GM18519 (cell line): ENCODE results near the gene FAM53C.
"Not testable (repeated sequence)": the region's sequence is repeated elsewhere in the genome, so short reads cannot be mapped to it uniquely, and the experiment has no call there.

ENCODE experiments used
- ATAC-seq: cut with Tn5 transposase; IDR thresholded peaks from one replicate; pipeline ENCODE4 v1.9.1; 2021; ENCODE audit warnings: mild to moderate bottlenecking, moderate library complexity; ENCODE audit not compliant: unreplicated experiment, low FRiP score

FAM53C gene

GRCh38 chr5:138337685-138338410 is at the start of gene FAM53C:
Gene FAM53C, plus strand, starts transcription at chr5:138338266. Its CDS starts 3,070 bp downstream, at chr5:138341336.
- peak; percentile 68 for ATAC-seq

- ATAC-seq, result no peak
Measured at GRCh38 chr5:138289296-138289695, 48.8 kb upstream of the FAM53C start.

GRCh38 chr5:138303372-138303771 is 34.7 kb upstream of the FAM53C start:
- ATAC-seq, result no peak

GRCh38 chr5:138305797-138306196 is 32.3 kb upstream of the FAM53C start:
- ATAC-seq, result no peak

GRCh38 chr5:138315751-138316278 is 22.3 kb upstream of the FAM53C start:
- ATAC-seq, result no peak

GRCh38 chr5:138316355-138316754 is 21.7 kb upstream of the FAM53C start:
- ATAC-seq, result no peak

GRCh38 chr5:138318211-138318610 is 19.9 kb upstream of the FAM53C start:
- ATAC-seq, result not testable (repeated sequence)

- ATAC-seq, result no peak
Measured at GRCh38 chr5:138330813-138331448, 7.1 kb upstream of the FAM53C start.

GRCh38 chr5:138331449-138332368 is 6.4 kb upstream of the FAM53C start, which contains the start of gene CDC25C:
Gene CDC25C, minus strand, starts transcription at chr5:138331804. Its CDS starts 624 bp downstream, at chr5:138331180.
- ATAC-seq, result peak; percentile 96

- no peak for ATAC-seq
Measured at GRCh38 chr5:138334867-138335447, 3.1 kb upstream of the FAM53C start.

GRCh38 chr5:138336952-138337684 is 948 bp upstream of the FAM53C start:
- no peak for ATAC-seq

- no peak for ATAC-seq
Measured at GRCh38 chr5:138338411-138339090, 485 bp downstream of the FAM53C start.

- no peak for ATAC-seq
Measured at GRCh38 chr5:138339091-138339456, 1.0 kb downstream of the FAM53C start.

GRCh38 chr5:138339464-138339863 is 1.4 kb downstream of the FAM53C start:
- ATAC-seq, result no peak

- ATAC-seq, result no peak
Measured at GRCh38 chr5:138340008-138340407, 1.9 kb downstream of the FAM53C start.

GRCh38 chr5:138344887-138345622 is 7.0 kb downstream of the FAM53C start:
- ATAC-seq, result no peak

GRCh38 chr5:138346889-138347288 is 8.8 kb downstream of the FAM53C start:
- ATAC-seq, result no peak

GRCh38 chr5:138349852-138350562 is 11.9 kb downstream of the FAM53C start:
- ATAC-seq, result no peak
